Measurements from ENCODE around the gene F10.

The F10 gene

GRCh38 chr13:113140677-113141600 is 18.3 kb downstream of the F10 start:
- no peaks in the 10 kb centered on the region for H3K4me1 ChIP-seq (ENCODE audit: insufficient read depth, low read length)
- no peak overlapping the region for H3K9ac ChIP-seq (ENCODE audit: low read depth, low read length)
- no peaks in the 10 kb centered on the region for H3K36me3 ChIP-seq (ENCODE audit: insufficient read depth, low read length)
- H3K9me3 ChIP-seq (ENCODE audit: control insufficient read depth, insufficient read depth, low read length) = no peaks in the 10 kb centered on the region

GRCh38 chr13:113141601-113141970 is 19.0 kb downstream of the F10 start:
- no peaks in the 10 kb centered on the region for H3K9me3 ChIP-seq (ENCODE audit: control insufficient read depth, insufficient read depth, low read length)
- no peaks in the 10 kb centered on the region for H3K36me3 ChIP-seq (ENCODE audit: insufficient read depth, low read length)
- no peak overlapping the region for H3K9ac ChIP-seq (ENCODE audit: low read depth, low read length)
- no peaks in the 10 kb centered on the region for H3K4me1 ChIP-seq (ENCODE audit: insufficient read depth, low read length)

- no peaks in the 10 kb centered on the region for H3K36me3 ChIP-seq (ENCODE audit: insufficient read depth, low read length)
- no peaks in the 10 kb centered on the region for H3K9me3 ChIP-seq (ENCODE audit: control insufficient read depth, insufficient read depth, low read length)
- H3K9ac ChIP-seq (ENCODE audit: low read depth, low read length) = no peak overlapping the region
- no peaks in the 10 kb centered on the region for H3K4me1 ChIP-seq (ENCODE audit: insufficient read depth, low read length)
Observed at GRCh38 chr13:113142876-113143275, 20.3 kb downstream of the F10 start.

- no peak overlapping the region for H3K9ac ChIP-seq (ENCODE audit: low read depth, low read length)
- no peaks in the 10 kb centered on the region for H3K9me3 ChIP-seq (ENCODE audit: control insufficient read depth, insufficient read depth, low read length)
- H3K4me1 ChIP-seq (ENCODE audit: insufficient read depth, low read length) = no peaks in the 10 kb centered on the region
- no peaks in the 10 kb centered on the region for H3K36me3 ChIP-seq (ENCODE audit: insufficient read depth, low read length)
Observed at GRCh38 chr13:113143466-113144254, 21.1 kb downstream of the F10 start.

GRCh38 chr13:113144255-113144629 is 21.6 kb downstream of the F10 start:
- no peaks in the 10 kb centered on the region for H3K36me3 ChIP-seq (ENCODE audit: insufficient read depth, low read length)
- no peaks in the 10 kb centered on the region for H3K4me1 ChIP-seq (ENCODE audit: insufficient read depth, low read length)
- no peaks in the 10 kb centered on the region for H3K9me3 ChIP-seq (ENCODE audit: control insufficient read depth, insufficient read depth, low read length)
- H3K9ac ChIP-seq (ENCODE audit: low read depth, low read length) = no peak overlapping the region

GRCh38 chr13:113145496-113145895 is 22.9 kb downstream of the F10 start:
- H3K36me3 ChIP-seq (ENCODE audit: insufficient read depth, low read length) = no peaks in the 10 kb centered on the region
- no peaks in the 10 kb centered on the region for H3K4me1 ChIP-seq (ENCODE audit: insufficient read depth, low read length)
- H3K9ac ChIP-seq (ENCODE audit: low read depth, low read length) = no peak overlapping the region
- H3K9me3 ChIP-seq (ENCODE audit: control insufficient read depth, insufficient read depth, low read length) = no peaks in the 10 kb centered on the region

GRCh38 chr13:113145911-113146598 is 23.5 kb downstream of the F10 start:
- Histone ChIP-seq H3K9me3 (ENCODE audit: control insufficient read depth, insufficient read depth, low read length) (no peaks in the 10 kb centered on the region), H3K36me3 (ENCODE audit: insufficient read depth, low read length) (no peaks in the 10 kb centered on the region), H3K4me1 (ENCODE audit: insufficient read depth, low read length) (no peaks in the 10 kb centered on the region), H3K9ac (ENCODE audit: low read depth, low read length) (no peak overlapping the region)

- Histone ChIP-seq H3K4me1 (ENCODE audit: insufficient read depth, low read length) (no peaks in the 10 kb centered on the region), H3K9ac (ENCODE audit: low read depth, low read length) (no peak overlapping the region), H3K9me3 (ENCODE audit: control insufficient read depth, insufficient read depth, low read length) (no peaks in the 10 kb centered on the region), H3K36me3 (ENCODE audit: insufficient read depth, low read length) (no peaks in the 10 kb centered on the region)
Observed at GRCh38 chr13:113146750-113147149, 24.2 kb downstream of the F10 start.

- H3K9me3 ChIP-seq (ENCODE audit: control insufficient read depth, insufficient read depth, low read length) = no peaks in the 10 kb centered on the region
Observed at GRCh38 chr13:113147206-113147605, 24.6 kb downstream of the F10 start.

GRCh38 chr13:113148407-113148806 is 25.8 kb downstream of the F10 start:
- Histone ChIP-seq H3K9me3 (ENCODE audit: control insufficient read depth, insufficient read depth, low read length) (no peaks in the 10 kb centered on the region), H3K4me1 (ENCODE audit: insufficient read depth, low read length) (peaks cover 6% of the 10 kb centered on the region), H3K36me3 (ENCODE audit: insufficient read depth, low read length) (no peaks in the 10 kb centered on the region), H3K9ac (ENCODE audit: low read depth, low read length) (no peak overlapping the region)

More at GRCh38 chr13:113147206-113147605, 24.6 kb downstream of the F10 start:
- Histone ChIP-seq H3K9ac (ENCODE audit: low read depth, low read length) (no peak overlapping the region), H3K36me3 (ENCODE audit: insufficient read depth, low read length) (no peaks in the 10 kb centered on the region), H3K4me1 (ENCODE audit: insufficient read depth, low read length) (peaks cover 2% of the 10 kb centered on the region)

GRCh38 chr13:113148940-113149503 is 26.4 kb downstream of the F10 start:
- Histone ChIP-seq H3K9ac (ENCODE audit: low read depth, low read length) (no peak overlapping the region), H3K9me3 (ENCODE audit: control insufficient read depth, insufficient read depth, low read length) (no peaks in the 10 kb centered on the region), H3K36me3 (ENCODE audit: insufficient read depth, low read length) (no peaks in the 10 kb centered on the region), H3K4me1 (ENCODE audit: insufficient read depth, low read length) (peaks cover 6% of the 10 kb centered on the region)

- H3K9me3 ChIP-seq (ENCODE audit: control insufficient read depth, insufficient read depth, low read length) = no peaks in the 10 kb centered on the region
- peaks cover 8% of the 10 kb centered on the region for H3K4me1 ChIP-seq (ENCODE audit: insufficient read depth, low read length)
- no peaks in the 10 kb centered on the region for H3K36me3 ChIP-seq (ENCODE audit: insufficient read depth, low read length)
- H3K9ac ChIP-seq (ENCODE audit: low read depth, low read length) = no peak overlapping the region
Observed at GRCh38 chr13:113149711-113150549, 27.3 kb downstream of the F10 start.

GRCh38 chr13:113150550-113151365 is 28.2 kb downstream of the F10 start:
- H3K36me3 ChIP-seq (ENCODE audit: insufficient read depth, low read length) = no peaks in the 10 kb centered on the region
- no peaks in the 10 kb centered on the region for H3K9me3 ChIP-seq (ENCODE audit: control insufficient read depth, insufficient read depth, low read length)
- peaks cover 8% of the 10 kb centered on the region for H3K4me1 ChIP-seq (ENCODE audit: insufficient read depth, low read length)
- H3K9ac ChIP-seq (ENCODE audit: low read depth, low read length) = no peak overlapping the region

Measured in ES-I3 (cell line).